DMS53 (cell line): ENCODE measurements around the gene SEMA3D.

Source experiments
- DNase-seq: peaks from one replicate; lab custom pipeline; 2025; lab: John Stamatoyannopoulos, UW

The SEMA3D gene

DNA sequence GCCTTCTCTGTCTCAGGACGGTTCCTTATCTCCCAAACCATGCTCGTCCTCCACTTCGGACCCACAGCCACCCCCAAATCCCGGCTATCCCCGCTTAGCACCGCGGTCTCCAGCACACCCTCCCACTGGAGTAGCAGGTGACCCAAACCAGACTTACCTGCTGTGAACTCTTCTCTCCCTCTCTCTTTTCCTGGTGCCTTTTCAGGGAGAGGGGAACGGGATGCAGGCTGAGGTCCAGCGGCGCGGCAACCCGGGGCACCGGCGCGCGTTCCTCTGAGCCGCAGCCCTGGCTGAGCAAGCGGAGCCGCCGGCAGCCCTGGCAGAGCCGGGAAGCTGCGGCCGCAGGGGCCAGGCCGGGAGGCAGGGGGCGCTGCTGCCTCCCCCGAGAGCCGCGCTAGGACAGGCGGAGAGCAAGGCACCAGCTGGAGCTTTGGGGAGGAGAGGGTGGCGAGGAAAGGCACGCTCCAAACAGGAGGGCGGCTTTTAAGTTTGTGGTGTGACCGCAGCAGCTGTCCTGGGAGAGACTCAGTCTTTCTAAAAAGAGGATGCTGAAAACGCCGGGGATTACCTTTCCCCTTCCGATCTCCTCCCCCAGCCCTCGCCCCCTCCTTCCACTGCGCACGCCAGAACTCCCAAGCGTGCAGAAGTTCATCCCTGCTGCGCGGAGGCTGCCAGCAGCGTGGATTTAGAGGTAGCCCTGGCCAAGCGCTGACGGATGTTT is at the start of gene SEMA3D:
Gene SEMA3D, minus strand, starts transcription at position 536 of the 721 bp plus-strand sequence. CDS start 65,165 bp downstream, outside the sequence.
- peak; percentile 94 for DNase-seq

DNA sequence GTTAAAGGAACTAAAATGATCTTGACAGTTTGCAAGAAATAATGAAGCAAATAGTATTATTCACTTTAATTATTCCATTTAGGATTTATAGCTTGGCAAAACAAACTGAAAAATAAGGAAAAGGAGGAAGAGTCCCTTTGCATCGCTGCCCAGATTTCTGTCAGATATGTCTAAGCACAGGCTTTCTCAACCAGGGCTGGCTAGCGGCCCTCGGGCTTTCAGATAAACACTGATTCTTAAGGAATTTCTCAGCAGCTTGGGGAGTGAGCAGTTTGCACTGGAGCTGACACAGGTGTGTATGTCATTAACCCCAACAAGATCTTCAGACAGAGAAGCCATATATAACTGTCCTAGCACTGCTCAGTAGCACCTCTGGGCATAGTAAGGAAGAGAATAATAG is 47.9 kb upstream of the SEMA3D start:
- no peak for DNase-seq

DNA sequence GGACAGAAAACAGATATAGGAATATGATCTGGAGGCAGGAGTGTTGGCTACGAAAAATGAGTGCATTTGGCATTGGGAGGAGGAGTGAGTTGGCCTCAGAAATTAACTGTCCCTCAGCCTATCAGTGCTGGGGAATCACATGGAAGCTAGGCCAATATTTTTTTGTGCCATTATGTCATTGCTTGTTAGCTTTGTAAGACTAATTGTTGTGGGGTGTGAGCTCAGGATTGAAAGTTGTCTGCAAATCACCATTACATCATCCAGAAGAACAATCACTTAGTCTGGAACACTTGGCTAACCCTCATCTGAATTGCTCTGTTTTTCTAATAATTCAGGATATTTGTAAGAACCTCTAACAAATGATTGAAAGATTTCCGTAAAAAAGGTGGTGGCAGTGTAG is 45.2 kb upstream of the SEMA3D start:
- DNase-seq = no peak

DNA sequence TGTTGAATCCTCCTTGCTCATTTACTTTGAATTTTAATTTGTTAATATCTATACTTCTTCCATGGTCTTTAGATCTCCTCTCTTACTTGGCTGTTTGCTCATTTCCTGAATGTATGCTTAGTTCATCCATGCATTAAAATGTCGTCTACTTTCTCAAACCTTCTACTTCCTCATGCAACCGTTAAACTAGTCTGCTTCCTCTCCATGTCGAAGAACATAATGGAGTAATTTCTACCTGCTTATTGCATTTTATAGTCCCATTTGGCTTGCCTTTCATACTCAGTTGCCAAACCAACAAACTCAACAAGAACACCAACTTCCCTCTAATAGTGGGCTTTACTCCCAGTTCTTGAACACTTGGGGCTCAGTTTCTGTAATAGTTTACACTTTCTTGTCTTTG is 43.8 kb upstream of the SEMA3D start:
- peak; percentile 22 for DNase-seq

DNA sequence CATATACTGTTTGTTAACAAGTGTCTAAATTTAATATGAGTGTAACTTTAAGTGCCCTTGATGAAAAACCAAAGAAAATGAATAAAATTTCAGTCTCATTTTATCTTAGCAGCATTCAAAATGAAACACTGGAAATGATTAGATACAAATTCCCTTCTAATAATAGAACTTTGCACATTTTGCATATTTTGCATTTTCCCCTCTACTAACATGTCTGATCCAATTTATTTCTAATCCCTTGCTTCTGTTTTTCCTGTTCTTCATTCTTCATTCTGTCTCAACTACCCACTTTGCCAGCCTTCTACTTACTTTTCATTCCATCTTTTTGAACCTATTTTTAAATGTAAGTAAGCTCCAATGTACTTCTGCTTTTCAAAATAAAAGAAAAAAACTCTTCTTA is 42.7 kb upstream of the SEMA3D start:
- DNase-seq = no peak

DNA sequence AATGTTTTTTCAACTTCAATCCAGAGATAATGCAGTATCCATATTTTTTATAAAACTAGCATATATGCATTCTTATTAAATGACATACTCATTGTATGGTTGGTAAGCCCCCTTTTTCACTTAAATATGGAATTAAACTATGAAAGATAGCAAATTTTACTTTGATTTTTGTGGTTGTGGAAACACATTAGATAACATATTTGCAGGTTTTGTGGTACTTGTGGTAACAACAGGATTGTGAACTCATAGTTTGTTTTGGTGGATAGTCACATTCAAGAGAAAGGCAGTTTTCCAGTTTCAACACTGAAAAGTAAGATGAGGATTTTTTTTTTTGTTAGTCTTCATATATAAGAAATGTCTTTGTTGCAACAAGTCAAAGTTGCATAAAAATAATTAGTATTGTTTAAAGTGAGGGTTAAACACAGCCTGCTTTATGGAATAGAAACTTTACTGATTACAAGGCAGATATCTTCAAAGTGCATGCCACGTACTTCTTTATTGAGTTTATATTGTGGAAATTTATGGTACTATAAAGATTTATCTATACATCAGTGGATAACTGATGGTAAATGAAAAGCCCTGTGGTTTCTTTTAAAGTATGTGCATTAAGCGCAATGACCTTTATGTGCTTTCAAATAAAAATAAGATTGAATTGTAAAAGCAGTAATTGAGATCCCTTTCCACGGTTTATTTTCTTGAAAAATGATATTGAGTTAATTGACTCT is 39.7 kb upstream of the SEMA3D start:
- DNase-seq = no peak

DNA sequence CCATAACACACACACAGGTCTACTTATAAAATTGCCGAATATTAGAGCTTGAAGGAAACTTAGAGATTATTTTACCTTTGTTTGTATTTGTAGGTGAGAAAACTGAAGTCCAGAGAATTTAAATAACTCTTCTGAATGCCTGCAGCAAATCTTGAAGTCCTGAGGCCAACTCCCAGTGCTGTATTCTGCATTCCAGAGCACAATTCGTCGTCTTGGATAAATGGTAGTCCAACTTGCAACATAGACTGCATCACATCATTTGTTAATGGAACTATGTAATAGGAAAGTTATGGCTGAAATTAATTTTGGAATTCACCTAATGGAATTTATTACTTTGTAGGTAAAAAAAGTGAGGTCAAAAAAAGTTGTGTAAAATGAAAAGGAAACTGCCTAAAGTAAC is 37.3 kb upstream of the SEMA3D start:
- DNase-seq = no peak

DNA sequence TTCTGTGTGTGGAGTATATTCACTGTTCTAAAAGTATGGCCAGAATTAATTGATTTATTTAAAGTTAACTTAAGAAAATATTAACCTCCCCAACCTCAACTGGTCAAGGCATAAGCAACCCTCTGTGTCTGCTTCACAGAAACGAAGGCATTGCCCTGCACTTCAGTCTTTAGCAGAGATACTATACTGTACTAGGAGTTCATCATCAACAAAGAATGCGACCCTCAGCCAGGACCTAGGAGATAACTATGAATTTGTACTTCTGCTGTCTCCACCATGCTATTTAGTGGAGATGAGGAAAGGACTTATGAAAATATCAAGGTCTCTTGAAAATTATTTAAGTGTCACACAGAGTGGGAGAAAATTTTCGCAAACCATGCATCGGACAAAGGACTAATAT is 35.7 kb upstream of the SEMA3D start:
- no peak for DNase-seq

DNA sequence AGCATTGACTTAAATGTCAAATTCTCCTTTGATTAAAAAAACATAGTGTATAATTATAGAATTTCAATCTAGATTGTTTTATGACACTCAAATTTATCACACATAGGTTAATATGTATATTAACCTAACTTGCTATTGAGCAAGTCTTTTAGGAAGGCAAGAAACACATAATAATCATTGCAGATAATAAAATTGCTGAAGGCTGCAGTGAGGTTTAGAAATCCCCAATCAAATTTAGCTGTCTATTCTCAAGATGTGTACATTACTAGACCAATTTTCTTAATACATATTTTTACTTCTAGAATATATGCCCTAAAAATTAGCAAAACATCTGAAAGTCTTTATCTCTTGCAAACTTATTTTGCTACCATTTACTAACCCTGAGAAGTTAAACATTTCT is 34.9 kb upstream of the SEMA3D start:
- no peak for DNase-seq

DNA sequence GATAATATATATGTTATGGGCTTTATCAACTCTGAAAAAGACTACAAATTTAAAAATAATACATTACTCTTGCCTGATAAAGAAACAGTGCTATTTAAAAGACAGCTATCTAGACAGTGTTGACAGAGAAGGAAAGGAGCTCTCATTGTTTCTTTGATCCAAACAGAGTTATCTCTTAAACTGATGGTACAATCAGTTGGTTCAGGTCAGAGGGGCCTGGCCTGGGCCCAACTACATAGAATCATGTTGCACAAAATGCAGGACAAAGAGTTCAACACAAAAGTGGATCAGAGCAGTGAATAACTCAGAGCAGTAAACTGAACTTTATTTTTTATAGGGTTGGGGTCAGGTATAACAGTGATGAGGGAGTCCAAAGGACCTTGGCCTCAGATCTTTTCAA is 33.8 kb upstream of the SEMA3D start:
- no peak for DNase-seq

DNA sequence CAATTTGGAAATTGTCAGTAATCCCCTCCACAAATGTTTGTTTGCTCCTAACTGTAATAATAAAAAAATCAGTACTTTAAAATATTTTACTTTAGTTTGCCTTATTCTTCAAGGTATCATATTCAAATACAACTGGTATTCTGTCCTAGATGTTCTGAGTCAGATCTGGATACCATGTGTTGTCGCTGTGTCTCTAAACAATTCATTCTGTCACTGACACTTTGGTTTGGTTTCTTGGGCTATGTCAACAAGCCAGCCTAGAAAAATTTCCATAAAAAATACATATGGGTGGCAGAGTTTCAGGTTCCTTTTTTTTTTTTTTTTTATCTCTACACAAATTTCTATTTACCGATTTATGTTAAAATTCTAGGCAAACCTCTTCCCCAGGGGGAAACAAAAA is 33.2 kb upstream of the SEMA3D start:
- DNase-seq = no peak

DNA sequence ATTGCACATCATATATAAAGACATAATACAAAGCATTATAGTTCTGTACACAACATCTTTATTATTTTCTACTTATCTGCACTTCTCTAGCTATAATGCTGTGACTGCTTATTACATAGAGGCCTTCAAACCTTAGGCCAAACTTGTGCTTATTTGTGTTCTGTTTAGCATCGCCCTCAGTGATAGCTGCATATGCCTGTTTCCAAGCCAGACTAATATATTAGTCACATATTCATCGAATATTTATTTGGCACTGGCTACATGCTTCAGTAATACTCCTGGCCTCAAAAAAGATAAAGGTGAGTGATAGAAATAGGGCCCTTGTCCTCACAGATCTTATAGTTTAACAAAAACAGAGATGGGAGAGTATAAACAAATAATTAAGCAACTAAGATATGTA is 30.2 kb upstream of the SEMA3D start:
- no peak for DNase-seq

DNA sequence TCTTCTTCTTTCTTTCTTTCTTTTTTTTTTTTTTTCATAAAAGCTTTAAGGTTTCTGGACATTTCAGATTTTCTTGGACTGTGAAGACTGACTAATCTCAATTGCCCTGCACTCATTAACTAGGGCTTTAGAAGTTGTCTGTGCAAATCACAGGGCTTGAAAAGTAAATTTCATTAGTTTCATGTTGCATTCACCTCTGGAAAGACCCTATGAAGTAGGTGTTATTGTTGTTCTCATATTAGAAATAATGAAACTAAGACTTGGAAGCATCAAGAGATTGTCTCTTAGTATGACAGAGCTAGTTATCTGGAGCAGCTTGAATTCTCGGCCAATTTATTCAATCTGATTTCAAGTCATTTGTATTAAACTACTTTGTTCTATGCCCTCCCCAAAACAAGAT is 28.2 kb upstream of the SEMA3D start:
- DNase-seq = no peak

DNA sequence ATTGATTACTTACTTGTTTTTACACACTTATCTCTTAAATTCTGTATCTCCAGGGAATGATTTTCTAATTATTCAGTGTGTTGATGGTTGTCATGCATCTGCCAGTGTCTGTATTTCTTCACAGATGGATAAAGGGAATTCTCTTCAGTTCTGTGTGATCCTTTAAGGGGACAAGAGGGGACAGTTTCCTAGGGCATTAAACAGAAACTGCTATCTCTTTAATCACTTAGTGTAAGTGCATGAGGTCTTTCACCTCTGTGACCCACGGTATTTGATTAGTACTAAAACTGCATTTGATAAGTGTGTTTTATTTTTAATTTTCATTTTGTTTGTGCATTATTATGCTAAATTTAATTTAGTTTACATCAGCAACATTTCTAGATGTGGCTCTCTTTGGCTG is 26.6 kb upstream of the SEMA3D start:
- DNase-seq = no peak

DNA sequence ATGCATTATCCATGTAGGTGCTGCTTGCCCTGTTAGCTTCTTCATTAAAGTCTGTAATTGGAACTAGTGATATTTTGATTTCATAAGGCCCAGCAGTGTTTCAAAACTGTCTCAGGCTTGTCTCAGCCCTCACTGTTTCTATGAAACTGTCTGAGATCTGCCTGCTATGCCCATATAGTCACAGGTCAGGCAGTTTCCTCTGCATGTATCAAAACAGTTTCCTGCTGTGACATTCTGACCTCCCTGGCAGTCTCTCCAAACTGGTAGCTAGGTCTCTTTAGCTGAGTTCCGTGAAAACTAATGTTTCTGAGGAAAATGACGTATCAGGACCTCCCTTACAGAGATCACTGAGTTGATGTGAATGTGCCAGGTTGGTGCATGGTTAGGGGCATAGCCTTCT is 18.9 kb upstream of the SEMA3D start:
- no peak for DNase-seq

DNA sequence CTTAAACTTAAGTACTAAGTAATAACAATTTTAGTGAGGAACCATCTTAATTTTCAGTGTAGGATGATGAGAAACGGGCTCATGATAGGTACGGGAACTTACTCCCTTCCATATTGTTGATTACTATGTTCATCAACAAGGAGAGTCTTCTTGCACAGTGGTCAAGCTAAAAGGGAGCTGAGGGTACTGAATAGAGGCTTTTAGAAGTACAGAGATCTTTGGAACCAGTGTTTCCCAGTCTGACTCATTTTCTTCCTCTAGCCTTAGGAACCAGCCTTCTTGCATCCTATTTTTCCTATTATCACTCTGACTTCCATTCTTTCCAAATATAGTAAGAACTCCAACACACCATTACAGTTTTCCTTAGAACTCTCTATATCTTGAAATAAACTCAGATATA is 17.6 kb upstream of the SEMA3D start:
- no peak for DNase-seq

DNA sequence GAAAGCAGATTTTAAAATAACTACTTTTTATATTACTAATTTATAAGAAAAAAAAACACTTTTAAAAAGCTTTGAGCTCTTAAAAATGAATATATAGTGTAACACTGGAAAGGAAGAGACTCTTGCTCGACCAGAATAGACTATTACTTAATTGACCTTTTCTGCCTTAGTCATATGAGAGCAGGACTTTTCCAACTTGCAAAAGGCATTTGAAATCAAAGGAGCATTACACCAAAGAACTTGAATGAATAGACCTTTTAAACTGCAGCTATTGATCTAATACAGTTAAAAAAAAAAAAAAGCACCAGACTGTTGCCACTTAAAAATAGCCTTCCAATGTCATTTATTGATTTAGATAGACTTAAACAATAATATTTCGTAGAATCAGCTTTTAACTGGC is 17.2 kb upstream of the SEMA3D start:
- DNase-seq = no peak

DNA sequence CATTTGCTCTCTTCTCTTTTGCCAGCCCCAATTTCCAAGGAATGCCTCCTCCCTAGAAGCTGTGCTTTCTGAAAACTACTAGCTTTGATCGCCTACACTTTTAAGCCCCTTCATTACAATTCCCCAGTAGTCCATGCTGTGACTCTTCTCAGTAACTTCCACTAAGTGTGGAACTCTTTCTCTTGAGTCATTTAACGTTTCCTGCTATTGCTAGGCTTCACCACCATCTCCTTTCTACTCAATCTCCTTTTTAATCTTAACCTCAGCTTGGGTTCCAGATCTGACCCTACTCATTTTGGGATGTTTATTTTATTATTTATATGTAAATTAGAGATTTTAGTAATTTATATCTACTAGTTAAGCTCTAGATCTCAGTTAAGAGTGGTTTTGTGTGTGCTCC is 14.4 kb upstream of the SEMA3D start:
- no peak for DNase-seq

DNA sequence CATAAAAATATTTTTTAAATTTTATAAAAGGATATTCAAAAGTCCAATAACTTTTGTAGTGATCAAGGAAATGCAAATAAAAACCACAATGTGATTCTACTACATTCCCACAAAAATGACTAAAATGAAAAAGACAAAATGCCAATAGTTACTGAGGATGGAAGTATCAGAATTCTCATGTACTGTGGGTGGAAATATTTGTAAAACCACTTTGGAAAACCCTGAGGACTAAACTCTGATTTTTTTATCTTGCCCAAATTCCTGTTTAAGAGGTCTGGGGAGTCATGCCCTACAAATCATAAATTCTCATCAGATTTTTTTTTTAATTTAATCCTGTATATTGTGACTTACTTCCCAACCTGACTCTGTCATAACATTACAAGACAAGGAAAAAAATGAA is 9.8 kb upstream of the SEMA3D start:
- no peak for DNase-seq

DNA sequence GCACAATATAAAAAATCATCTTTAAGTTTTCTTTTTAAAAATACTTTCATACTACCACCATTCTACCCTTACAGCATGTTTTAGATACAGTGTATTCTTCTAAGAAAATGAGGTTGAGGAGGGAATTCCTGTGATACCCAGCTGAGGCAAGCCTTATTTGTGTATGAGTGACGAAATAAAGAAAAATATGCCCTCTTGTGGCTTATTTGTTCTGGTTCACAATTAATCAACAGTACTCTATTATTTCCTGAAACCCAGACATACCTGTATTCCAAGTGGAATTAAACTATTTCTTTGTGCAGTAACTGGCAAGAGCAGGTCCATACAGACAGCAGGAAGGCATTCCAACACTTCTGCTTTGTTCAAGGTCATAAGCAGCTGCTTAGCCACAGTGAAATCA is 4.5 kb upstream of the SEMA3D start:
- DNase-seq = peak; percentile 59

DNA sequence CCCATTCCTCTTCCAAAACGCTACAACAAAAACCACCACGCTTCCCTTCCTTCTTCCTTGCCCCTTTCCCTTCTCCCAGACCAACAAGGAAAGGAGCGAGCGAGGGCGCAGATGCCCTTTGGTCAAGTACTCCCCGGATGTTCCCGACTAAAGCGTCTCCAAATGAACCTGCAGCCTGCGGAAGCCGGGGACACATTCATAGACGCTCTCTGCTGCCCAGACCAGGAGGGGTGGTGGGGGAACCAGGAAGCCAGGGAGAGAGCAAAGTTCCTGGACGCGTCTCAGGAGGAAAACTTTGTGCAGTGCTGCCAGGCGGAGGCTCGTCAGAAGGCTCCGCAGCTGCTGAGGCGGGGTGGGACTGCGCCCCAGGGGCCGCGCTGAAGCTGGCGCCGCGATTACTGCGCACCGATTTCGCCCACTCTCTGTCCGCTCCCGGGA is 754 bp downstream of the SEMA3D start:
- DNase-seq = peak; percentile 78

DNA sequence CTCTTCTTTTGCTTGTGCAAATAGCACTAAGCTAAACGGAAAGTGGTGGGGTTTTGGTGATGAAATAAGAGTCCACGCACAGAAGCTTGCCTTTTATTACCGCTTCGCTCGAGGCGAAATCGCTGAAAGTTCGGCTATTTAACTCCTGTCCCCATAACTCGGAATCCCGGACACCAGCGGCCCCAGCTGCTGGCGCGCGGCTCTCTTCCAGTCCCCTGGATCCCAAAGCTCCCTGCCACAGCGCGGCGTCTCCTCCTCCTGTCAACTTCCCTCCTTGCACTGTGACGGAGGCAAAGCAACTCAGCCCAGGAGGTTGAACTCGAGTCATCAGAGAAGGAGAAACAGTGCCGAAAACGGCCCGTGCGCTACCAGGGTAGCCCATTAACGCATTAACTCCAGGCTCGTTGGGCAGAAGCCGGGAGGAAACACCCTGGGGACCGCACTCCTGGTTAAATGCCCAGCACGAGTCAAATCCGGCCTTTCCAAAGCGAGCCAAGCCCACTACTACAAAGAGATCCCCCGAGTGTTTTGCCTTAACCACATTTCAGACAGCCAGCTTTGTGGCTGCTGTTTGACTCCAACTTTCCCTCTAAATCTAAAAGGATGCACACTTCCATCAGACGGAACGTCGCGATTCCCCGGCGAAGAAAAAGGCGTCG is 1.3 kb downstream of the SEMA3D start:
- DNase-seq = peak; percentile 76
